Peyer's patch (tissue), 4 donors: ENCODE measurements around the gene PRSS38. TPM values are rescaled to one million over a fixed set of nuclear protein-coding genes. Genes with fewer than 3 reads are reported as not detected.

ENCODE experiments used
- DNase-seq, 3 donors: peaks; one replicate each; pipeline ENCODE4 v3.0.0-alpha.2; 2017 to 2019
- H3K27ac ChIP-seq, 4 donors: fragments of 200-600 bp; sonication (generic); one replicate each; pipeline ENCODE4 v1.5.1; 2016 to 2019
- H3K27me3 ChIP-seq, 2 donors: fragments of 200-600 bp; sonication (generic); one replicate each; pipeline ENCODE4 v1.5.1; 2019
- H3K36me3 ChIP-seq, 3 donors: fragments of 200-600 bp; sonication (generic); one replicate each; pipeline ENCODE4 v1.5.1; 2016 to 2019
- H3K4me1 ChIP-seq, 4 donors: fragments of 200-600 bp; sonication (generic); one replicate each; pipeline ENCODE4 v1.5.1; 2016 to 2019
- H3K4me3 ChIP-seq, 4 donors: fragments of 200-600 bp; sonication (generic); 1 replicate in 3 of 4; 2 replicates in 1 of 4; pipeline ENCODE4 v1.5.1; 2016 to 2019; ENCODE audit warnings: mild to moderate bottlenecking in 1 of 4
- H3K9me3 ChIP-seq, 4 donors: fragments of 200-600 bp; sonication (generic); one replicate each; pipeline ENCODE4 v1.5.1; 2016 to 2019; ENCODE audit warnings: mild to moderate bottlenecking in 1 of 4
- POLR2A ChIP-seq, 2 donors: fragments of 450-650 bp; IDR thresholded peaks; one replicate each; pipeline ENCODE4 v1.5.1; 2017; ENCODE audit warnings: antibody characterized with exemption in 2 of 2, mild to moderate bottlenecking in 2 of 2, moderate library complexity in 2 of 2
- total RNA-seq, 4 donors: library from RNA; depleted of rRNA; stranded (reverse); fragments of >200 nt; gene quantifications; one replicate each; pipeline ENCODE4 v1.1.0, GENCODE V29; 2016
- TF ChIP-seq, protein P1 (sequence below), 6 experiments: fragments of 450-650 bp in 4 of 6; fragments of 200-600 bp in 2 of 6; sonication (generic) in 1 of 6; IDR thresholded peaks; one replicate each; pipeline ENCODE4 v1.5.1; 2017 to 2019; ENCODE audit warnings: antibody characterized with exemption in 6 of 6, mild to moderate bottlenecking in 3 of 6, moderate library complexity in 1 of 6

The PRSS38 gene
- total RNA-seq, 4 donors from 2014 or later = not detected

- Histone ChIP-seq H3K4me1 (no peaks in the 10 kb centered on the region), H3K4me3 (no peak overlapping the region), H3K36me3 (no peaks in the 10 kb centered on the region), H3K9me3 (no peaks in the 10 kb centered on the region), H3K27ac (no peak overlapping the region), H3K27me3 (no peaks in the 10 kb centered on the region)
- DNase-seq = no peak
- no peak for TF ChIP-seq POLR2A (IDR thresholded peaks at IDR 0.05)
- TF ChIP-seq, protein P1, sequence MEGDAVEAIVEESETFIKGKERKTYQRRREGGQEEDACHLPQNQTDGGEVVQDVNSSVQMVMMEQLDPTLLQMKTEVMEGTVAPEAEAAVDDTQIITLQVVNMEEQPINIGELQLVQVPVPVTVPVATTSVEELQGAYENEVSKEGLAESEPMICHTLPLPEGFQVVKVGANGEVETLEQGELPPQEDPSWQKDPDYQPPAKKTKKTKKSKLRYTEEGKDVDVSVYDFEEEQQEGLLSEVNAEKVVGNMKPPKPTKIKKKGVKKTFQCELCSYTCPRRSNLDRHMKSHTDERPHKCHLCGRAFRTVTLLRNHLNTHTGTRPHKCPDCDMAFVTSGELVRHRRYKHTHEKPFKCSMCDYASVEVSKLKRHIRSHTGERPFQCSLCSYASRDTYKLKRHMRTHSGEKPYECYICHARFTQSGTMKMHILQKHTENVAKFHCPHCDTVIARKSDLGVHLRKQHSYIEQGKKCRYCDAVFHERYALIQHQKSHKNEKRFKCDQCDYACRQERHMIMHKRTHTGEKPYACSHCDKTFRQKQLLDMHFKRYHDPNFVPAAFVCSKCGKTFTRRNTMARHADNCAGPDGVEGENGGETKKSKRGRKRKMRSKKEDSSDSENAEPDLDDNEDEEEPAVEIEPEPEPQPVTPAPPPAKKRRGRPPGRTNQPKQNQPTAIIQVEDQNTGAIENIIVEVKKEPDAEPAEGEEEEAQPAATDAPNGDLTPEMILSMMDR (IDR thresholded peaks at IDR 0.05) = no peak
Measured at GRCh38 chr1:227854189-227854588, 38.7 kb downstream of the PRSS38 start.

- Histone ChIP-seq H3K9me3 (no peaks in the 10 kb centered on the region), H3K4me3 (no peak overlapping the region), H3K27ac (no peak overlapping the region), H3K27me3 (no peaks in the 10 kb centered on the region), H3K36me3 (no peaks in the 10 kb centered on the region), H3K4me1 (no peaks in the 10 kb centered on the region)
- TF ChIP-seq POLR2A (IDR thresholded peaks at IDR 0.05) = no peak
- TF ChIP-seq, protein P1 (IDR thresholded peaks at IDR 0.05) = no peak
- no peak for DNase-seq
Measured at GRCh38 chr1:227855687-227856086, 40.2 kb downstream of the PRSS38 start.

DNA sequence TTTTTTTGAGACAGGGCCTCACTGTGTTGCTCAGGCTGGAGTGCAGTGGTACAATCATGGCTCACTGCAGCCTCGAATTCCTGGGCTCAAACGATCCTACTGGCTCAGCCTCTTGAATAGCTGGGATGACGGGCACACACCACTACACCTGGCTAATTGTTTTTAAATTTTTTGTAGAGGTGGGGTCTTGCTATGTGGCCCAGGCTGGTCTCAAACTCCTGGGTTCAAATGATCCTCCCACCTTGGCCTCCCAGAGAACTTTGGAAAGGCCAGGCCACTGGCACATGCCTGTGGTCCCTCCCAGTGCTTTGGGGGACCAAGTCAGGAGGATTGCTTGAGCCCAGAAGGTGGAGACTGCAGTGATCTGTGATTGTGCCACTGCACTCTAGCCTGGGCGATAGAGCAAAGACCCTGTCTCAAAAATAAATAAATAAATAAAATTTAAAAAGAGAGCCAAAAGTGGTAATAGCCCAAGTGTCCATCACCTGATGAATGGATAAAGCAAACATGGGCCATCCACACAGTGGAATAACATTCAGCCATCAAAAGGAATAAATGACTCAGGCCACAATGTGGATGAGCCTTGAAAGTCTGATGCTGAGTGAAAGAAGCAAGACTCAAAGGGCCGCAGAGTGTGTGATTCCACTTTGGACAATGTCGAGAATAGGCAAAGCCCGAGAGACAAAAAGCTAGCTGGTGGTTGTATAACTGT, 40.8 kb downstream of the PRSS38 start:
- DNase-seq = no peak
- TF ChIP-seq, protein P1 (IDR thresholded peaks at IDR 0.05) = no peak
- no peak for TF ChIP-seq POLR2A (IDR thresholded peaks at IDR 0.05)
- Histone ChIP-seq H3K27ac (no peak overlapping the region), H3K4me1 (no peaks in the 10 kb centered on the region), H3K4me3 (no peak overlapping the region), H3K27me3 (no peaks in the 10 kb centered on the region), H3K36me3 (no peaks in the 10 kb centered on the region), H3K9me3 (no peaks in the 10 kb centered on the region)

- Histone ChIP-seq H3K4me1 (no peaks in the 10 kb centered on the region), H3K27ac (no peak overlapping the region), H3K9me3 (peaks cover 0 to 4% (median 0%) of the 10 kb centered on the region in 4 donors), H3K27me3 (no peaks in the 10 kb centered on the region), H3K4me3 (no peak overlapping the region), H3K36me3 (no peaks in the 10 kb centered on the region)
- no peak for TF ChIP-seq POLR2A (IDR thresholded peaks at IDR 0.05)
- TF ChIP-seq, protein P1 (IDR thresholded peaks at IDR 0.05) = no peak
- DNase-seq = no peak
Measured at GRCh38 chr1:227864882-227865281, 49.4 kb downstream of the PRSS38 start.

GRCh38 chr1:227869279-227869842, 53.9 kb downstream of the PRSS38 start:
- TF ChIP-seq, protein P1 (IDR thresholded peaks at IDR 0.05) = no peak
- no peak for TF ChIP-seq POLR2A (IDR thresholded peaks at IDR 0.05)
- H3K27ac ChIP-seq = no peak overlapping the region
- H3K4me3 ChIP-seq = no peak overlapping the region
- no peak for DNase-seq
- no peaks in the 10 kb centered on the region for H3K4me1 ChIP-seq
- no peaks in the 10 kb centered on the region for H3K36me3 ChIP-seq
- H3K9me3 ChIP-seq = peaks cover 0 to 4% (median 0%) of the 10 kb centered on the region in 4 donors
- no peaks in the 10 kb centered on the region for H3K27me3 ChIP-seq
